ENCODE data around the gene FASN.

Gene FASN

DNA sequence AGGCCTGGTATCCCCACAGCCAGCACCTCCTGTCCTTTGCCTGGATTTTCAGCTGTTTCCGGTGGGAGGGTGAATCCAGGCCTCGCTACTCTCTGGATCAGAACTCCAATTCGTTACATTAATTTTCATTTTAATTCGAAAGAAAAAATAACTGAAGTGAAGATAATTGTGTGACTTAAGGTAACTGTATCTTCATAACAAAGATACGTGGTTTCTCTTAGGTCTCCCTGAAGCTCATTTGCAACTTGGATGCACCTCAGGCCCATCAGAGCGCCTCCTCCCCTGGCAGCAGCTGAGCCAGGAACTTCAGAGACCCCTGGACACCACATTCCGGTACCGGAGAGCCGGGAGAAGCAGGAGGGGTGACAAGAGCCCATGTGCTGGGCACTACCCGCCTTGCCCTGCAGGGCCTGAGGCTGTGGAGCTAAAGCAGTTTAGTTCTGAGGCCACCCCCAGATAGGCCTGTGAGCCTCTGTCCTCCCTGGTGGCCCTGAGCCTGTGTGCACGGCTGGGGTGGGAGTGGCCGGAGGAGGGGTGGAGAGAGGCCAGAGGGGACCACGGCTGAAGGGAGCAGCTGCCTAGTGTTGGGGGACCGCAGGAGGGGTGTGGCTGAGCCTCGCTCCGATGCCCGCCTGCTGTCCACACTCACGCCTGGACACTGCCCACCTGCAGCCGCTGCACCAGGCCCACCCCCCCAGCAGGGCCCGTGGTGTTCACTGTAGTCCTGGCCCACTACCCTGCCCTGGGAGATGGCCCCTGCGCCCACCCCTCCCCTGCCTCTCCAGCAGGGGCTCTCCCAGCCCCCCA, 21.0 kb downstream of the FASN start:
- no peak for DNase-seq (ENCODE audit: low read depth)

DNA sequence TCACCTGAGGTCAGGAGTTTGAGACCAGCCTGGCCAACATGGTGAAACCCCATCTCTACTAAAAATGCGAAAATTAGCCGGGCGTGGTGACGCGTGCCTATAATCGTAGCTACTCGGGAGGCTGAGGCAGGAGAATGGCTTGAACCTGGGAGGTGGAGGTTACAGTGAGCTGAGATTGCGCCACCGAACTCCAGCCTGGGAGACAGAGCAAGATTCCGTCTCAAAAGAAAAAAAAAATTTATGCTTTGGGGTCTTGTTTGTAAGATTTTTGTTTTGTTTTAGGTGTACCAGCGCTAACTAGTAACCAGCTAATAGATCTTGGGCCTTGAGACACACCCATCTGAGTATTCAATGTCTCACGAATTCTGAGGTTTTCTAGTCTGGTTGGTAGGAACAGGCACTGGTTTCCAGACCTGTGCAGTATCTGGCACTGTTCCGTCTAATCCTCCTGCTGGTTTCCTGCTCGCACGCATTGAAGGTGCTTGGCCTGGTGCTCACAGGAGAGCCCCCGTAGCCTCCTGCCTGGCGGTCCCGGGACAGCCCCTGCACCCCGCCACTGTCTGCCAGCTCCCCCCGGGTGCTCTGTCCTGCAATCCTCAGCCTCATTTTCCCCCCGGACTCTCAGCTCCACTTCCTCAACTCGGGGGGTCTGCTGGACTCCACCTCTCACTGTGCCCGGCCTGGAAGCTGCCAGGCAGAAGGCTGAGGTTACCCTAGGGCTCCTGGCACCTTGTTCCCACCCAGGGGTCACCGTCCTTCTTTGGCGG, 21.8 kb downstream of the FASN start:
- DNase-seq (ENCODE audit: low read depth): no peak

DNA sequence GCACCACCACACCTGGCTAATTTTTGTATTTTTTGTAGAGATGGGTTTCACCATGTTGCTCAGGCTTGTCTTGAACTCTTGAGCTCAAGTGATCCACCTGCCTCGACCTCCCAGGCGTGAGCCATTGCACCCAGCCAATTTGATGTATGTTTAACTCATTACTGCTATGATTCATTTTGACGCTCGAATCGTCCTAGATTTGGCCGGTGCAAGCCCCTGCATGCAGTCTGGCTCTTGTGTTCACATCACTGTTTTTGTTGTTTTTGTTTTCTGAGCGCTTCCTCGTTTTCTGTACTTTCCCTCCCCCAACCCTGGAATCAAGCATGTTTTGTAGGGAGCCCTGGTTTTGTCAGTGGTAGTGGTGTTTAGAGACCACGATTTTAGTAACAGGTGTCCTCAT, 24.6 kb downstream of the FASN start:
- DNase-seq (ENCODE audit: low read depth): no peak

DNA sequence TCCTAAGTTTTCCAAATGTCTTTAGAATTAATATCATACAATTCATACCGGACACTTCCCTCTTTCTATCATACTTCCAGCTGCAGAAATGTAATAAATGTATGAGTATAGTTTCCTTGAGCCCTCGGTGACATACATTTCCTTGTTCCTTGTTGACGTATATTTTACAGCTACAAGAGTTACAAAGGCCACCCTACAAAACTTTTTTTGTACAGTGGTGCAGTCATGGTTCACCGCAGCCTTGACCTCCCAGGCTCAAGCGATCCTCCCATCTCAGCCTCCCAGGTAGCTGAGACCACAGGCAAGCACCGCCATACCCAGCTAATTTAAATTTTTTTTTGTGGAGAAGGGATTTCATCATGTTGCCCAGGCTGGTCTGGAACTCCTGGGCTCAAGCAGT, 25.2 kb downstream of the FASN start:
- DNase-seq (ENCODE audit: low read depth): no peak

DNA sequence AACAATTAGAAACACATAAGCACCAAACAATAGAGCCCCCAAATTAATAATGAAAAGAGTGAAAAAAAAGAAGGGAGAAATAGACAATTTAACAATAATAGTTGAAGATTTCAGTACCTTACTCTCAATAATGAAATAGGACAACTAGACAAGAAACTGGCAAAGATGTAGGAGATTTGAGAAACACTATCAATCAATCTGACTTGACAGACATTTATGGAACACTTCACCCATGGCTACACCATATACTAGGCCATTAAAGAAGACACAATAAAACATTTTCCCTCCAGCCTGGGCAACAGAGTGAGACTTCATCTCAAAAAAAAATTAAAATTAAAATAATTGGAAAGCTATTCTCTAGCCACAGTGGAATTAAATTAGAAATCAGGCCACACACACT, 27.4 kb downstream of the FASN start:
- no peak for DNase-seq (ENCODE audit: low read depth)

DNA sequence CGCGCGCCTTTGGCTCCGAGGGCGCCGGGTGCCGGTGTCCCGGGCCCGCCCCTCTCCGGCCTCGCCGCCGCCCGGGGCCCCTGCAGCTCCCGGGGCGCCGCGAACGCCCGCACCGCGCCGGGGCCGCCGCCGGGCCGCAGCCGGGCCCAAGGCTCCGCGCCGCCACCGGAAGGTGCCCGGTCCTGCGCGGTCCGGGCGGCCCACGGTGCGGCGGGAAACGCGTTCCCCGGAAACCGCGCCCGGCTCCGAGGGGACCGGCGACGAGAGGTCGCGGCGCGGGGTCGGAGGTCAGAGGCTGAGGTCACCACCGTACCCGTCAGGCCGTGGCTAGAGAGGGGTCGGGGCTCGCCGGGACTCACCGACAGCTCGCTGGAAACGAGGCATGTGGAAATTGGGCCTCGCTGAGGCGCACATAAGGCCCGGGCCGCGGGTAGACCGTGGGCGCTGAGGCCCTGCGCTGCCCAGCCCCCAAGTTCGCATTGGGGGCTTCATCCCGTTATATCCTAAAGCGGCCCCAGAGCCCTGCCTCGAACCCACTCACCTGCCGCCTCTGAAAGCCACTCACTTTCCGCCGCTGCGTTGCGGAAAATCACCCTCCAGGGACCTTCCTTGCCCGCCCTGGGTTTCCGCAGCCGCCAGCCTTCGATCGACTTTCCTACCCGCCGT, 32.3 kb downstream of the FASN start, which contains the start of gene DUS1L:
Gene DUS1L, minus strand, starts transcription at position 167 of the 666 bp plus-strand sequence. CDS start 745 bp downstream, outside the sequence.
- DNase-seq (ENCODE audit: low read depth): peak; percentile 30

DNA sequence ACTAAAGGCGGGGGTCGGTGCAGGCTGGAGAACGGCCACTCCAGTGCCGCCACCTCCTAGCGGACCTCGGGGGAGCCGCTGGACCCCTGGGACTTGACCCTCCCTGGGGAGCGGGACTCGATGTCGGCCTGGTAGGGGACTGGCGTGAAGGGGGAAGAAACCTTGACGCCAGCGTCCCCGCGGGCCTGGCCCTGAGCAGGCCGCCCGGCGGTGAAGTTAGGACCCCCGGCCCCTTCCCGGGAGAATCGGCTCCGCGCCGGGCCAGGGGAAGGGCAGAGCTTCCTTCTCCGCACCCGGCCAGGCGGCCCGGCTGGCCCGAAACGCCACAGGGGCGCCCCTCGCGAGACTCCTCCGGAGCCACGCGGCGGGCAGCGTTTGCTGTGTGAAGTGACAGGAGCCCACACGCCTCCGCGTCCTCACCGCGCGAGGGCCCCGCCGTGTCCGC, 32.8 kb downstream of the FASN start:
- no peak for DNase-seq (ENCODE audit: low read depth)

DNA sequence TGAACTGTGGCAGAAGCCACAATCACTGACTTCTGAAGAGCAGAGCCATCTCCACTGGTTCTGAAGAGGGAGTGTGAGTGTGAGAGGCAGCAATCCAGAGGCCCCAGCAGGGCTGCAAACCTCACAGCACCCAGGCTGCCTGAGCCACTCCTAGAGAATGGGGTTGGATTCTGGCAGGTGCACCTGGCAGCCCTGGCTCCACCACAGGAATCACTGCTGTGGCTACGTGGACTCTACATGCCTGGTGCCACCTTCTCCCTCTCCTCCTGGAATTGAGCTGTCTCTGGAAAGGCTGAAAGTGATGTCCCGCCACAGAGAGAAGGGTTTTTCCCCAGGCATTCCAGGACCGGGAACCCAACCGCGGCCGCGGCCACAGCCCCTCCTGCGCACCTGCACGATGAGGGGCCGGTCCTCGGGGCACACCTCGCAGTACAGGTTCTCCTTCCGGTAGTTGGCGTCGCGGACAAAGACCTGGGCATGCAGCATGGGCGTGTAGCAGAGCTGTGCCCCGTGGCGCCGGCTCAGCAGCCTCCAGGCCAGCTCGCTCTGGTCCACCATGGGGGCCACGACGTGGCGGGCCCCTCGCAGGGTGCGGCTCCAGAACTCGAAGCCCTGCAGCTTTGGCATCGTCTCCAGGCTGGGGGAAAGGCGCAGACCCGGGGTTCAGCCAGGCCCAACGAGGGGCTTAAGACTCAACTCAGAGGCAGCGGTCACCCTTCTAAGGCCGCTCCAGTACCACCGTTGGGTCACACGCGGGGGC, 33.4 kb downstream of the FASN start:
- no peak for DNase-seq (ENCODE audit: low read depth)

DNA sequence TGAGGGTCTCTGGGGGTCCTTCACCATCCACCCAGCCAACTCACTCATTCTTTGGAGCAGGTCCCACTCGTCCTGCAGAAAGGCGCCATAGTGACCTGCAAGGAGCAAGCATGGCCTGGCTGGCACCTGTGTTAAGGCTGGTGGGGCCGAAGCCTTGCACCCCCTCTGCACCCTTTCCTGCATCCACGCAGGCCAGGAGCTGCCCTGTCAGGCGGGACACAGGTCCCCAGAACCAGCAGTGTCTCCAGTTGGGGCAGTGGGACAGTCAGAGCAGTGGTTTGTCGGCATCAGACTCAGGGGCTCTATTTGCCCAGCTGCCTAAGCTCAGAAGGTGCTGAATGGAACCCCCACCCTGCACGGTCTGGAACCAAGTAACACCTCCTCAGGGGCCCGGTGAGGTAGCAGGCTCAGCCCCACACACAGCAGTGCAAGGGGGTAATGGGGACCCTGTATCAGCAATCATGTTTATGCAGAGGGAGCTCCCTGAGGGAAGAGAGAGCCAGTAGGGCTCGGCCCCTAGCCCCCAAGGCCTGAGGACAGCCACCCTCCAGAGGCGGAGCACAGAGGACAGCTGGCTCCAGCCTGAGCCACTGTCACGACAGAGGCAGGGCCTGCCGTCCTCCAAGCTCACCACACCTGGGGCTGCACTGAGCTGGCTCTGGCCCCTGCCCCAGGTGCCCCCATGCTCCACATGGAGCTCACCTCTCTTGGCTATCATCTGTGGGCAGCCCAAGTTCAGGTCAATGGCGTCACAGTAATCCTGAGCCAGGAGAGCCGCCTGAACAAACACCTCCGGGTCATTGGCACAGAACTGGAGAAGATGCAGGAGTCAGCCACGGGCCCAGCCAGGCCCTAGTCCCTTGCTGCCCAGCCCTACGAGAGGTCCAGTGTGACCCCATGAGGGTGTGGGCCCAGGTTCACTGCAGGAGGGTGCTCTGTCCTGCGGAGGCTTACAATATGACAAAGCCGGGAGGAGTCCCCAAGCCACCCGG, 34.3 kb downstream of the FASN start:
- DNase-seq (ENCODE audit: low read depth): no peak

DNA sequence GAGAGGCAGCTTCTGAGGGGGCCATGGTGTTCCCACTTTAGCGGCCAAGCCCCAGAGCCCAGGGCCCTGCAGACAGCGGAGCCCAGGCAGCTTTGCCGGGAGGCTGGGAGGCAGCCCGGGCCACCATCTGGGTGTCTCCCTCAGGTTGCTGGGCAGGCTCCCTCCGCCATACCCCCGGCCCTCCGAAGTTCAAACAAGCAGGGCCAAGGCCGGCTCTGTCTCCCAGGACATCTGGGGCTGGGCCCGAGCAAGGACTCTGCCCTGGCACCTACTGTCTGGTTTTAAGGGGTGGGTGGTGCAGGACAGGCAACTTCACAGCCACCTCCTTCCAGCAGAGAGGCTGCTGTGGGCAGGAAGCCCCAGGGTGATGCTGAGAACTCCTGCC, 35.1 kb downstream of the FASN start:
- no peak for DNase-seq (ENCODE audit: low read depth)

DNA sequence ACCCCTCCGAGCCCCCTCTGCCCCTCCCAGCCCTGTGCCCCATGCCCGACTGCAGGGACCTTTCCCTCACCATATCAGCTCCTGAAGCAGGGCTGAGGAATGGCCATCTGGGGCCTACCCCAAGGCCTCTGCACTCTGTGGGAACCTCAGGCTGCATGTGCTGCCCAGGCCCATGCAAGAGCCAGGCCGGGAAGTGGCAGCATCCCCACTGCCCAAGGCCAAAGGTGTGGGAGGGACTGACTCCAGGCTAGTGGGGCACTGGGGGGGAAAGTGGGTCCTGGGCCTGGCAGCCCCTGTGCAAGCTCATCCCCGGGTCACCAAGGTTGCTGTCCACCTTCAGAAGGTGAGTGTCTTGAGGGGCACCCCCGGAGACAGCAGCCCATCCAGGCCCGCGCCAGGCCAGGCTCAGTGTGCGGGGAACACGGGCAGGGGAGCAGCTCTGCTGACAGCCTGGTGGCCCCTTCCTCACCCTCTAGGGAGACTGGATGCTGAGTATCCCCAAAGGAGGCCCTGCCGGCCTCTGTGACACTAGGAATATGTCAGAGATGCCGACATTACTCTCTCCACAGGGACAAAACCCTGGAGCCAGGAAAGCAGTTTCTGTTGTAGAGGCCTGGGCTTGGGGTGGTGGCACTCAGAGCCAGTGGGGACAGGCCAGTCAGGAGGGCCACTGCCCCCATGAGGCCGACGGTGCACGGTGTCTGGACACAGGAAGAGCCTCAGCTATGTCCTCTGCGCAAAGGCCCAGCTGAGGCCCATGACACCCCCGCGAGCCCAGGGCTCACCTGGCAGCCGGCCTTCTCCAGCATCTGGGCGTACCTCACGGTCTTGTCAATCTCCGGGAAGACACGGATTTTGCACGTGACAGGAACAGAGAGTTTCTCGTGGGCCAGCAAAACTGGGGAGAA, 35.7 kb downstream of the FASN start:
- no peak for DNase-seq (ENCODE audit: low read depth)

DNA sequence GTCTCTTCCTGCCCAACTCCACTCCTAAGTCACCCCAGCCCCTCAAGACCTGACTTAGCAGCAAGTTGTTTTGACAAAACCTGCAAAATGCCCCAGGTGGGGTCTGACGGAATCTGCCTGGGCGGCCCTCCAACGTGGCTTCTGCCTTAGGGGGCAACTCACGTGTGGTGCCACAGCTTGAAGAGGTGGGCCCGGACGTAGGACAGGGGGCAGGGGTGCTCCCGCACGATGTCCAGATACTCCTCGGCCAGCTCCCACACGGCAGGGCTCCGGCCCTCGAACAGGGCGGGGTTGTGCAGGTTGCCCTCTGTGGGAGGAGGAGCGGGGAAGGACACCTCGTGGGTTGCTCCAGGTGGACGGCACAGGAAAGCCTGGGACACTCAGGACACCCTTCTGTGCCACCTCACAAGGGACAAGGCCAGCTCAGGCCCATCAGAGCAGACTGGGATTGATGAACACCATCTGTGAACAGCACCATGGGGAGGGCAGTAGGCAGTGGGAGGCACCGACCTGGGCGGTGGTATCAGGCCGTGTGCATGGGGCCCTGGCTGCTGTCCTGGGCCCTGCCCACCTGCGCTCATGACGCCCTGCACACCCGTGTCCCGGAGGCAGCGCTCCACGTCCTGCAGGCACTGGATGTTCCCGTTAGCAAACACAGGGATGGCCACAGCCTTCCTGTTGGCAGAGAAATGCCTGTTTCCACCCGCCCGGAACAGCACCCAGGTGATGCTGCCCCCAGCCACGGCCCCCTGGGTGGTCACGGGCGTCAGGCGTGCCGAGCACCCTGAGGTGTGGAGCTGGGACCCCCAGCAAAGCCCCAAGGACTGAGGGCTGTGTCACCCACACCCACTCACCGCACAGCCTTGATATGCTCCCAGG, 36.8 kb downstream of the FASN start:
- no peak for DNase-seq (ENCODE audit: low read depth)

DNA sequence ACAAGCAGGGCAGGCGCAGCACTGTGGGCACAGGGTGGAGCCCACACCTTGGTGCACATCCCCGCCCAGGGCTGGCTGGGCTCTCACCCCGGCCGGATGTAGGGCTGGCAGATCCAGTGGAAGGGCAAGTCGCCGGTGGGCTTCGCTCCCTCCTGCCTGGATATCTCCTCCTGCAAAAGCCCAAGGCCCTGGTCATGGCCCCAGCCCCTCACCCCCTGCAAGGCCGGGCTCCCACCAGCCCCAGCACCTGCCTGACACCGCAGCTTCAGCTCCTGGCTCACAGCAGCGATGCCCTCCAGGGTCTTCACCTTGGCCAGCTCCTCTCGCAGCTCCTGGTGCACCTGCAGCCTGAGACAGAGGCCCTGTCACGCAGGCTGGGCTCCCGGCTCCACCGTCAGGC, 37.4 kb downstream of the FASN start:
- no peak for DNase-seq (ENCODE audit: low read depth)

DNA sequence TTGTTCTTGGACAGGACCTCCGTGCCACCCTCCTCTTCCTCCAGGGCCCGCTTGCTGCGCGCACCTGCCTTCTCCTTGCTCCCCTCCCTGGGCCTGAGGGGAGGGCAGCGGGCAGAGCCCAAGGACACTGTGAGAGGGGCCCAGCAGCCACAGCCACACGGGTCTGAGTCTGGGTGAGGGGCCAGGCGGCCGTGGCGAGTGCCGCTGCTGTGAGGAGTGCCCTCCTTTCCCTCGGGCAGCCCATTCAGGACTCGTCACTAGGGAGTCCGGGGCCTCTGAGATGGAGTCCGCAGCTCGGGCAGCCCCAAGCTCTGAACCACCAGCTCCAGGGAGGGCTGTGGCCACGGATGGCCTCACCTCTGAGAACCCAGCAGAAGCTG, 38.0 kb downstream of the FASN start:
- DNase-seq (ENCODE audit: low read depth): no peak

DNA sequence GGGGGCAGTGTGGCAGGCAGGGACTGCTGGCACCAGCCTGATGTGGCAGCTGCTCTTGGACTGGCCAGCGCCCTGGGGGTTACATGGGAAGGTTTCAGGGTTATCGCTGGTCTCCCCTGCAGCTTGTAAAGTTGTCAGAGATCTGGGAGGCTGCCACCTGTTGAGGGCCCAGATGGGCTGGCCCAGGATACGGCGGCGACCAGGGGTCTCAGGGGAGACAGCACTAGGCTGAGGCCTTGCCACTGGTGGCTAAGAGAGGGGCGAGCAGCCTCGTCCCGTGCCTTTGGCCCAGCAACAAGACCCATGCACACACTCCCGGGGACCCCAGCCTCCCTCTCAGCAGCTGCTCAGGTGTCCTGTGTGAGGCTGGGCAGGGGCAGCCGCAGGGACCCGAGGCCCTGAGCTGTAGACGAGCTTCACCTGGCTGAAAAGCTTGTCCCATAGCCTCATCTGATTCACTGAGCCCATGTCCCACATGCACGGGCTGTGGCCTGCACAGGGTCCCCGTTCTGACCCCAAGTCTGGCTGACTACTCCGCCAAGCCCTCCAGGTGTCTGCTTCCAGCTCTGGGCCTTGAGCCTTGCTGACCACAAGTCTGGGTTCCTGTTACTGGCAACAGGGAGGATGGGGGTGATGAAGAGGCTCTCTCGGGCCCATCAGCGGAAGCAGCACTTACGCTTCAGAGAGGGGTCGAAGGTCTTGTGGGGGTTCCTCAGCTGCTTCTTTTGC, 38.6 kb downstream of the FASN start:
- DNase-seq (ENCODE audit: low read depth): no peak

DNA sequence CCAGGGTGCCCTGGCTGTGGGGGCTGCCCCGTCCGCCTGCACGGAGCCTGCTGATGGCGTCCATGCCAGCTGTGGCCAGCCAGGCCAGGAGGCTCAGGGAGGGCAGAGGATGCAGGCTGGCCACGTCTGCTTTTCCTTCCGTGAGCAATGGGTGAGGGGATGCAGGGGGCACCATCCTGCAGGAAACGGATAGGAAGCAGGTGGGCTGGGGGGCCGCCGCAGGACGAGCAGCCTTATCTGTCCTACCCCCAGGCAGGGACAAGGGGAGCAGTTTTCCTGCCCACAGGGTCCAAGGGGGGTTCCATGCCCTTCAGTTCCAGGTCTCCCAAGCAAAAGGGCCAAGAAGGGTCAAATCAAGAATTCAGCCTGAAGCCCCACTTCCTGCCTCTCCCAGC, 39.2 kb downstream of the FASN start:
- DNase-seq (ENCODE audit: low read depth): no peak

DNA sequence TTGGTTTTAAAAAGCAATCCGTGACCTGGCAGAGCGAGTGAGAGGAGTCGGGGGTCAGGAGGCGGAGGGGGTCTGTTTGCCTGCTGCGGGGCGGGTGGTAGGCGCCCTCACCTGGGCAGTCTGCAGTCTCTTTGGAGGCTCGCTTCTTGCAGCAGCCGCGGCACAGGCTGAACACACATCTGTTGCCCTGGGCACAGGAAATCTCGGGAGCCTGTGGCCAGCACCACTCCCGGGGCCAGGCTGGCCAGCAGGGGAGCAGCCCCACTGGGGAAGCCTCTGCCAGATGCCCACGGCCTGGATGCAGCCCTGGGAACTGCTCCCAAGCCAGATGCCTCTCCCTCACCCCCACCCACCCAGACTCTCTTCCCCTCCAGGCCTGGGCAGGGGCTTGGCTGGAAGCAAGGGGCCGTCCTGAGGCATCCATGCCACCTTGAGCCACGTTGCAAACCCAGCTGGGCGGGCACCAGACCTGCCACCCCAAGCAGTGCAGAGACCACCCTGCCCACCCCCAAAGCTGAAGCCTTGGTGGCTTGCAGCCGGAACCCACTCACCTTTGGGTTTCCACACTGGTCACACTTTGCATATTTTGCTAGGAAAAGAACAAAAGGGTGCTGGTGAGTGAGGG, 39.7 kb downstream of the FASN start:
- no peak for DNase-seq (ENCODE audit: low read depth)
